GM18858 (cell line): ENCODE data around the gene TNFRSF6B.

Experiments
- ATAC-seq: cut with Tn5 transposase; IDR thresholded peaks from one replicate; pipeline ENCODE4 v1.9.1; 2021; ENCODE audit not compliant: unreplicated experiment

Gene TNFRSF6B

DNA sequence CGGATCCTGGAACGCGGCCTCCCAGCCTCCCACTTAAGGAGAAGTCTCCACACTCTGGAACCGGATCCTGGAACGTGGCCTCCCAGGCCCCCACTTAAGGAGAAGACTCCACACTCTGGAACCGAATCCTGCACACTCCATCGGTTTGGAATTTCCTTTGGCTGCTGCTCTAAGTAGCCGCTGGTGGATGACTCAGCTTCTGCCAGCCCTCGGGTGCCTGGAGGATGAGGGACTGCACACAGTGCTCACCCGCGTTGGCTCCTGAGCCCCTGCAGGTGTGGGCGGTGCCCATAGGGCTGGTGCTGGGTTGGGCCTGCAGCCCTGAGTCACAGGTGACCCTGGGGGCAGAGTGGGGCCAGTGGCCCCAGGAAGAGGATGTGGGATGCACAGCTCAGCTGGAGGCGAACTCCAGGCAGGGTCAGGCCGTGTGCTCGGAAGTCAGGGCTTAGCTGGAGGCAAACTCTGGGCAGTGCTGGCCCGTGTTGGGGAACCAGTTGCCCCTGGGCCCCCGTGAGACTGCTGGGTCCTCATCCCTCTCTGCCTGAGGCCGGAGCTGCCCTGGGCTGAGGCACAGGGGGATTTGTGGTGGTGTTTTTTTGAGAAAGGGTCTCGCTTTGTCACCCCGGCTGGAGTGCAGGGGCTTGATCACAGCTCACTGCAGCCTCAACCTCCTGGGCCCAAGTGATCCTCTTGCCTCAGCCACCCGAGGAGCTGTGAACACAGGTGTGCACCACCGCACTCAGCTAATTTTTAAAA, 13.9 kb upstream of the TNFRSF6B start:
- no peak for ATAC-seq

DNA sequence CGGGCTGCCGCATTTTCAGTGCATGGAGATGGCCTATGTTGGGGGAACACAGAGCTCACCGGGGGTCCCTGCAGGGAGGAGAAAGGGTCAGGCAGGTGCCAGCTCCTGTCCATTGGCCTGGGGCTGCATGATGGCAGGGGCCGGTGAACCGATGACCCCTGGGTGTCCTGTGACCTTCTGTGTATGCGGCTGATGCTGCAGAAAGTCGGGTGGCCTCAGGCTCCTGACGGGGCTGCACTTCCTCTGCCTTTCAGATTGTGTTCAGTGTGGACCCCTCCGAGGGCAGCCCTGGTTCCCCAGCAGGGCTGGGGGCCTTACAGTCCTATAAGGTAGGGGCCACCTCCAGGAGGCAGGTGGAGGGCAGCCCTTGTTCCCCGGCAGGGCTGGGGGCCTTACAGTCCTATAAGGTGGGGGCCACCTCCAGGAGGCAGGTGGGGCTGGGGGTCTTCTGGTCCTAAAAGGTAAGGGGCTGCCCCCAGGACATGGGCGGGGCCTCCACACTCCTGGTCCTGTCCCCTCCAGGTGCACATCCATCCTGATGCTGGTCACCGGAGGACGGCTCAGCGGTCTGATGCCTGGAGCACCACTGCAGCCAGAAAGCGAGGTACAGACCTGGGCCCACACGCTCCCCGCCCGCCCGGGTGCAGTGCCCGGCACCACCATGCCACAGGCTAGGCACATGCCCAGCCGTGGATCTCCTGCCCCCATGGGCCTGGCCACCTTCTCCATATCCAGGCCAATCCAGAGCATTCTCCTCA, 11.0 kb upstream of the TNFRSF6B start:
- ATAC-seq: no peak

DNA sequence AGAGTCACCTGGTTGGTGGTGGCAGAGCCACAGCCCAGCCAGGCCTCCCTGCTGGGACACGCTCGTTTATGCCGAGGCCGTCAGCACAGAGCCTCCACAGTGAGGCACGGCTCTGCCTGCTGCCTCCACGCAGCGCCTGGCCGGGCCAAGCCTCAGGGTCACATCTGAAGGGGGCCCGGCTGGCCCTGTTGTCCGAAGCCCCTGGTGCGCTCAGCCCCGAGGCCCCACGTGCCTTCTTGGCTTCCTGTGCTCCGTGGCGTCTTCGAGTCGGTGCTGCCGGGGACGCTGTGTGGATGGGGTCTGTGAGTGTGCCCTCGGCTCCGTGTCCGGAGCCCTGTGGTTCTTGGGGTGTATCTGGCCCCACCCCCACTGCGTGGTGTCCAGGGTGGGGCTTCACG, 10.4 kb upstream of the TNFRSF6B start:
- ATAC-seq: no peak

DNA sequence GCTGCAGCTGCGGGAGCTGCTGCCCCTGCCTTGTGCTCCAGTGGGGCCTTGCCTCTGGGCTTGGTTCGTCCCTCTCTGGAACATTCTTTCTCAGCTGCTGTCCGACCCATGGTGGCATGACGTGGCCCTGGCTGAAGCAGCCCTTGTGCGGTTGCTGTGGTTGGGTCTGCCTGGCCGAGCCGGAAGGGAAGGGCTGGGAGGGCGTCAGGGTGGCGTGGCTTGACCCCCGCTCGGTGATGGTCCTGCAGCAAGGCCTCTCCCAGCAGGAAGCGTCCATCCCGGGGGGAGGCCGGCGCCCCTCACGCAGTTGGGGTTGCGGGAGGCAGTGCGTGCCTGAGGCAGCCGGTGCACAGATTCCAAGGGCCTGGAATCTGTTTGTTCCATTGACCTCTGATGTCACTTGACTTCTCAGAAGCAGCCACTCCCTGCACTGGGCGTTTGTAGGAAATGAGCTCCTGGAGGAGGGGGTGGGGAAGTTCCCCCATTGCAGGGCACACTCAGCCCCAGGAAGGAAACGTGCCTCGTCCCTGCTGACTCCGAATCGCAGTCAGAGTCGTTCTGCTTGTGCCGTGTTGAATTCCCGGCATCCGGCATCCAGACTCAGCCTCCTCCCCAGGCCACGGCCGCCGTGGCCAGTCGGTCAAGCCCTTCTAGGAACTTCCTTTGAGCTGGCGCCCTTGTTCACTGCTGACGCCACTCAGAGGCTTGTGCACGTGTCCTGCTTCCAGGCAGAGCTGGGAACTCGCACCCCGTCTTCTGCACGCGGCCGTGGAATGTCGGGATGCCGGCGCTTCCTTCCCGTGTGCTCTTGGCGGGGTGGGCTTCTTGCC, 9.7 kb upstream of the TNFRSF6B start:
- no peak for ATAC-seq

DNA sequence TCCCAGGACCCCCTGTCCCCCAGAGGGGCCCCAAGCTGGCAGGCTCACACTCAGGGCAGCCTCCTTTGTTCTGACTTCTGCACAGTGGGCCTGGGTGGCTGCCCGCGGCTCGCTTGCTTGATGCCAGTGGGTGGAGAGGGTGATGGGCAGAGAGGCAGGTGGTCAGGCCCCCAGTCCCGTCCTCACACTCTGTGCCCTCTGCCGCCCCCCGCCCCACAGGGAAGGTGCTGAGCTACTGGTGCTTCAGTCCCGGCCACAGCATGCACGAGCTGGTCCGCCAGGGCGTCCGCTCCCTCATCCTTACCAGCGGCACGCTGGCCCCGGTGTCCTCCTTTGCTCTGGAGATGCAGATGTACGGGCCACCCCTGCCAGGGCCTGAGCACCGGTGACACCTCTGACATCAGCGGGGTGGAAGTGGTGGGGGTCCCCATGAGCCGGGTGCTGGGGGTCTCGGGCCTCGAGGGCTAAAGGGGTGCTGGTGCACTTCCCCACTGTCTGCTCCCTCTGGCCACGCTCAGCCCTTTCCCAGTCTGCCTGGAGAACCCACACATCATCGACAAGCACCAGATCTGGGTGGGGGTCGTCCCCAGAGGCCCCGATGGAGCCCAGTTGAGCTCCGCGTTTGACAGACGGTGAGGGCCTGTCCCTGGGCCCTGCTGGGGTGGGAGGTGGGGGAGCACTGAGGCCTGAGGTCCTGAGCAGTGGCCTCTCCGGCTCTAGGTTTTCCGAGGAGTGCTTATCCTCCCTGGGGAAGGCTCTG, 8.9 kb upstream of the TNFRSF6B start:
- ATAC-seq: no peak

DNA sequence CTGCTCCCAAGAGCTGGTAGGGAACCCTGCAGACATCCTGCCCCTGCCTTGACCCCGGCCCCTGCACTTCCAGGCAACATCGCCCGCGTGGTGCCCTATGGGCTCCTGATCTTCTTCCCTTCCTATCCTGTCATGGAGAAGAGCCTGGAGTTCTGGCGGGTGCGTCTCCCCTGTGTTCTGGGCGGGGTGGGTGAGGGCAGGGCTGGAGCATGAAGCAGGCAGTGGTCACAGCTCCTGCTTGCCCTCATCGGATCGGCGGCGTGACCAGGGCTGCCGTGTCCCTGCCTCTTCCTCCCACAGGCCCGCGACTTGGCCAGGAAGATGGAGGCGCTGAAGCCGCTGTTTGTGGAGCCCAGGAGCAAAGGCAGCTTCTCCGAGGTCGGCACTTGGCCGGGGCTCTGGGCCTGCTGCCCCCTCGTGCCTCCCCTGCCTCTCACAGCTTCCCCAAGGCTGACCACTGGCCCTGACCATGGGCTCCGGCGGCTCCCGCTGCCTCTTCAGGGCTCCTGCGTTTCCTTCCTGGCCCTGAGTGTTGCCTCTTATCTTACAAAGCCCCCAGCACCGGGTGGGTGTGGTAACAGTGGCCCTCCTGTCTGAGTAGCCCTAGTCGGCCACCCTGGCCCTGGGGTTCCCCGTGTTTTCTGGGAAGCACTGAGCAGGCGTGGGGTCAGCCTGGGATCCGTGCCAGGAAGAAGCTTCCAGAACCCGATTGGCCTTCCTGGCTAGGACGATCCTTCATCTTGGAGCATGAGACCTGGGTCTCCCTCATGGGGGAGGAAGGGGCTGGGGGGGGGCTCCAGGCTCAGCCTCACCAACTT, 8.0 kb upstream of the TNFRSF6B start:
- no peak for ATAC-seq

DNA sequence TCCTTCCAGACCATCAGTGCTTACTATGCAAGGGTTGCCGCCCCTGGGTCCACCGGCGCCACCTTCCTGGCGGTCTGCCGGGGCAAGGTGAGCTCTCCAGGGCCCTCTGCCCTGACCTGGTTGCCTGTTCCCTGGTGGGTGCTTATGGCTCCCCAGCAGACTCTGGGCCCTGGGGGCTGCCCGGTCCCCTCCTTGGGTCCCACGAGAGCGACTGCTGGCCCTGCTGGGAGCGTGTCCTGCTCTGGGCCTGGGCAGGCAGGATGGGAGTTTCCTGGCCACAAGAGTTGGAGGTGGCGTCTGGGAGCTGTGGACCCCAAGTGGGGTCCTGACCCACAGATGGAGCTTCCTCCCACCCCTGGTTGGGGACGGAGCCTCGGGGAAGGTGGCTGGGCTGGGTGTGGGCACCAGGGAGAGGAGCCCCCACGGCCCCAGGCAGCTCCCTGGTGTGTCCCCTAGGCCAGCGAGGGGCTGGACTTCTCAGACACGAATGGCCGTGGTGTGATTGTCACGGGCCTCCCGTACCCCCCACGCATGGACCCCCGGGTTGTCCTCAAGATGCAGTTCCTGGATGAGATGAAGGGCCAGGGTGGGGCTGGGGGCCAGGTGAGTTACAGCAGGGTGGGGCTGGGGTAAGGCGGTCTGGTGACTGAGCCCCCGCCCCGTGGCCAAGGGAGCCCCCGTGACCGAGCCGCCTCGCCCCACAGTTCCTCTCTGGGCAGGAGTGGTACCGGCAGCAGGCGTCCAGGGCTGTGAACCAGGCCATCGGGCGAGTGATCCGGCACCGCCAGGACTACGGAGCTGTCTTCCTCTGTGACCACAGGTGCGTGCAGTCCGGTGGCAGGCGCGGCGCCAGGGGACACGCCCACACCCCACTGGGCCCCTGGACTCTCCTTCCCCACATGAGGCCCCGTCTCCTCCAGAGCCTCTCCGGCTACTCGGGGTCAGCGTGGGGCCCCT, 7.1 kb upstream of the TNFRSF6B start:
- no peak for ATAC-seq

DNA sequence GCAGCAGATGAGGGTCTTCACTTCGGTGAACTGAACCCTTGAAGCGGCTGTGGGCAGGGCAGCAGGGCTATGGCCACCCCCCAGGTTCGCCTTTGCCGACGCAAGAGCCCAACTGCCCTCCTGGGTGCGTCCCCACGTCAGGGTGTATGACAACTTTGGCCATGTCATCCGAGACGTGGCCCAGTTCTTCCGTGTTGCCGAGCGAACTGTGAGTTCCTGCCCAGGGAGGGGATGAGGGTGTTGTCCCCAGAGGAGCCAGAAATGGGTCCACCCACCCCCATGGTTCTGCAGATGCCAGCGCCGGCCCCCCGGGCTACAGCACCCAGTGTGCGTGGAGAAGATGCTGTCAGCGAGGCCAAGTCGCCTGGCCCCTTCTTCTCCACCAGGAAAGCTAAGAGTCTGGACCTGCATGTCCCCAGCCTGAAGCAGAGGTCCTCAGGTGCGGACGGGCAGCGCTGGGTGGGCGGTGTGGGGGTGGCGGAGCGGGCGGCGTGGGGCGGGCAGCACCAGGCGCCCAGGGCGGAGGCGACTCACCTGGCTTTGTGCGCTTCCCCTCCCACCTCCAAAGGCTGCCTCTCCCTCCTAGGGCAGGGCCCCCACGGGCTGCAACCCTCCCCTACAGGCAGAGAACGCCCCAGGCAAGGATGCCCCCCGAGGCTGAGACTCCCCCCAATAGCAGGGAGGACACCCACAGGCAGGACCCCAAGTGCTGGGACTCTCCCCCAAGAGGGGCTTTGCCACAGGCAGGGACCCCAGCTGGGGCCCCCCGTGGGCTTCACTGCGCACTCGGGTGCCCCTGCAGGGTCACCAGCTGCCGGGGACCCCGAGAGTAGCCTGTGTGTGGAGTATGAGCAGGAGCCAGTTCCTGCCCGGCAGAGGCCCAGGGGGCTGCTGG, 6.2 kb upstream of the TNFRSF6B start:
- ATAC-seq: no peak

DNA sequence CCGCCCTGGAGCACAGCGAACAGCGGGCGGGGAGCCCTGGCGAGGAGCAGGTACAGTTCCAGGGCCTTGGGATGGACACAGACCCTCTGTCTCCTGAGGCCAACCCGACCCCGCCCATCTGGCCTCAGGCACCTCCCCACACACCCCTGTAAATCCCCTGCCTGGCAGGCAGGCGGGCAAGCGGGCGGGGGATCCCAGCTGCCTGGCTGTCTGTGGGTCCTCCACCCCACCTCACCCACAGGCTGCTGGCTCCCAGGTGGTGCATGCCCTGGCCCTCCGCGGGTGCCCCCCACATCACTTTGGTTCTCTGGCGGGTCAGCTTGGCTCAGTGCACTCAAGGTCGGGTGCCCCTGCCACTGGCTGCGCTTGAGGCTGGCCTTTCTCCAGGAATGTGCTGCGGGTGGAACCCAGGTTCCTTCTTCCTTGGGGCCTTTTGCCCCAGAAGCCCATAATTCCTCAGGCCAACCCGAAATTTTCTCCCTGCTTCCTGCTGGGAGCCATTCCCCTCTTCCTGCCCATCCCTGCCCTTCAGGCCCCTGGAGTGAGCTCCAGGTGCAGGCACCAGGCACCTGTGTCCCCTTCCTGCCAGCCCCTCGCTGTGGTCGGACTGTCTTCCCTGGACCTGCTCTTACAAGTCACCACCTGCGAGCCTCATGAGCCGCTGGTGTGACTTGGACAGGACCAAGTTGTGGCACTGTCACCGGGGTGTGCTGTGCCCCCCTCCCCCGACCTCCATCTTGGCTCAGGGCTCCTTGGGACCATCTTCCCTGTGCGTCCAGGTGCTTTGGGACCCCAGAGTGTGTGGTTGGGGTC, 5.3 kb upstream of the TNFRSF6B start:
- ATAC-seq: no peak

DNA sequence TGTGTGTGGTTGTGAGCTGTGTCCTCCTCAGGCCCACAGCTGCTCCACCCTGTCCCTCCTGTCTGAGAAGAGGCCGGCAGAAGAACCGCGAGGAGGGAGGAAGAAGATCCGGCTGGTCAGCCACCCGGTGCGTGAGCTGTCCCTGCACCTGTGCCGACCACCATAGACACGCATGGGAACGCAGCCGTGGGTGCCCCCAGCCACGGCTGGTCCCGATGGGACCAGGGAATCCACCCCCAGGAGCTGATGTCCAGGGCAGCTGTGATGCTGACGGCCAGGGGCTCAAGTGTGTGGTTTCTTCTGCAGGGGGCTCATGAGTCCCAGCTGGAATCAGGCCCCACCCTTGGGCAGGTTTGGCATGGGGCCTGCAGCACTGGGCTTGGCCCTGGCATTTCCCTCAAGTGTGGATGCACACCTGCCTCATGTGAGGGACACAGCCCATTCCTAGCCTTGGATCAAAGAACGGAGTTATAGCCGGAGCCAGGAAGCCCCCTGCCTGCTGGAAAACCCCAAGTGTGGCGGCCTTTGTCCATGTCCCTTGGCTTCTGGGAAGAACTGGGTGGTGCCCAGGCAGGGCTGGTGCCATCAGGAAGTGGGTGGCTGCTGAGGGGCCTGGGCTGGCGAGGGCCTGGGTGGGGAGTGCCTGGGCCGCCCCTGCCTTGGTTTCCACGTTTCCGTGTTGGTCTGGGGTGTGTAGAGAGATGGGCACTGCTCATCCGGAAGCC, 4.6 kb upstream of the TNFRSF6B start:
- ATAC-seq: no peak

DNA sequence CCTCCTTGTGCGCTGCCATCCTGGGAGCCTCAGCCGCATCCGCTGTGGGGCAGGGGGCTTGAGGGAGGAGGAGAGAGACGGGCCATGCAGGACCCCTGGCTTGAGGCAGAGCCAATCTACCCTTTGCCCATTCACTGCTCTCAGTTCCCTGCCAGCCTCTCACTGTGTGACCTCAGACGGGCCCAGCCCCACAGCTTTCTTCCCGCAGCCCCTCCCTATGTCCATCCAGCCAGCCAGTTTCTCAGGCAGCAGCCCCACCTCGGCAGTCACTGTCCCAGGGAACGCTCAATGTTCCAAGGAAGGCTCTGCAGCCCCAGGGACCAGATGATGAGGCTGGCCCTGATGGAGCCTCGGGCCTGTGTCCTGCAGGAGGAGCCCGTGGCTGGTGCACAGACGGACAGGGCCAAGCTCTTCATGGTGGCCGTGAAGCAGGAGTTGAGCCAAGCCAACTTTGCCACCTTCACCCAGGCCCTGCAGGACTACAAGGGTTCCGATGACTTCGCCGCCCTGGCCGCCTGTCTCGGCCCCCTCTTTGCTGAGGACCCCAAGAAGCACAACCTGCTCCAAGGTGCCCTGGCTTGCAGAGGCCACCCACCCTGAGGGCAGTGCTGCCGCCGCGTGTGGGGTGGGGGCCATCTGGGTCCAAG, 3.9 kb upstream of the TNFRSF6B start:
- no peak for ATAC-seq

DNA sequence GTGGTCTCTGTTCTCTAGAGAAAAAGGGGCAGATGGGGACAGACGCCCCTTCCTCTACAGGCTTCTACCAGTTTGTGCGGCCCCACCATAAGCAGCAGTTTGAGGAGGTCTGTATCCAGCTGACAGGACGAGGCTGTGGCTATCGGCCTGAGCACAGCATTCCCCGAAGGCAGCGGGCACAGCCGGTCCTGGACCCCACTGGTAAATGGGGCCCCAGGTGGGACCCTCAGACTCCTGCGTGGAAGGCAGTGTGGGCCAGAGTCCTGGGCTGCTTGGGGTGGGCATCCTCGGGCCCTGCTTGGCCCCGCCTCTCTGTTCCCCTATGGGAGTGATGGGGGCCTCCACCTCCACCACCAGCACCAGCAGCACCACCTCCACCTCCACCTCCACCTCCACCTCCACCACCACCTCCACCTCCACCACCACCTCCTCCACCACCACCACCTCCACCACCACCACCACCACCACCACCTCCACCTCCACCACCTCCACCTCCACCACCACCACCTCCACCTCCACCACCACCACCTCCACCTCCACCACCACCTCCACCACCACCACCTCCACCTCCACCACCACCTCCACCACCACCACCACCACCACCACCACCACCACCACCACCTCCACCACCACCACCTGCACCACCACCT, 3.2 kb upstream of the TNFRSF6B start:
- no peak for ATAC-seq

DNA sequence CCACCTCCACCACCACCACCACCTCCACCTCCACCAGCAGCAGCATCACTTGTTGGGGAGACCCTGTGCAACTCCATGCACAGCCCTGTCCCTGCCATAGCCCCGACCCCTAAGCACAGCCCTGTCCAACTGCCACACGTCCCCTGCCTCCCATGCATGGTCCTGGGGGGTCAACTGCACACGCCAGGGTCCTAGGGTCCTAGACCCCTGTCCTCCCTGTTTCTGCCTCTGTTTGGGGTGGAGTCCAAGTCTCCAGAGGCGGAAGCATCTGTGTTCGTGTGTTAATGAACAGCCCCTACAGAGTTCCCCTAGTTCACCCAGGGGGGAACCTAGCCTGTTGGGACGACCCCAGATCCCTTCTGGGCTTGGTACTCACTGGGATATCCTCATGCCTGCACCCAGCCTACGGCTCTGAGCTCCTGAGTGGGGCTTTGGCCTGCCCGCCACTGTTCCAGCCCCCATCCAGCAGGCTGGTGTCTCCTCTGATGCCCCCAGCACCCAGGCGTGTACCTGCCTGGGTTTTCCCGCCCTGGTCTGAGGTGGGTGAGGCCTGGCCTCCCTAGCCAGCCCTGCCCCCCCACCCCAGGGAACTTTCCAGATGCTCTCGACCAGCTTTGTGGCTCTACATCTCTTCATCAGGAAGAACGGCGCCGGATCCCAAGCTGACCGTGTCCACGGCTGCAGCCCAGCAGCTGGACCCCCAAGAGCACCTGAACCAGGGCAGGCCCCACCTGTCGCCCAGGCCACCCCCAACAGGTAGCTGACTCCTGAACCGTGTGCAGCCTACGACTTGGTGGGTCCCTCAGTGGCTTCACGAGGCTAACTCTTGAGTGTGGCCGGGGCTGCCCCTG, 2.5 kb upstream of the TNFRSF6B start:
- no peak for ATAC-seq

DNA sequence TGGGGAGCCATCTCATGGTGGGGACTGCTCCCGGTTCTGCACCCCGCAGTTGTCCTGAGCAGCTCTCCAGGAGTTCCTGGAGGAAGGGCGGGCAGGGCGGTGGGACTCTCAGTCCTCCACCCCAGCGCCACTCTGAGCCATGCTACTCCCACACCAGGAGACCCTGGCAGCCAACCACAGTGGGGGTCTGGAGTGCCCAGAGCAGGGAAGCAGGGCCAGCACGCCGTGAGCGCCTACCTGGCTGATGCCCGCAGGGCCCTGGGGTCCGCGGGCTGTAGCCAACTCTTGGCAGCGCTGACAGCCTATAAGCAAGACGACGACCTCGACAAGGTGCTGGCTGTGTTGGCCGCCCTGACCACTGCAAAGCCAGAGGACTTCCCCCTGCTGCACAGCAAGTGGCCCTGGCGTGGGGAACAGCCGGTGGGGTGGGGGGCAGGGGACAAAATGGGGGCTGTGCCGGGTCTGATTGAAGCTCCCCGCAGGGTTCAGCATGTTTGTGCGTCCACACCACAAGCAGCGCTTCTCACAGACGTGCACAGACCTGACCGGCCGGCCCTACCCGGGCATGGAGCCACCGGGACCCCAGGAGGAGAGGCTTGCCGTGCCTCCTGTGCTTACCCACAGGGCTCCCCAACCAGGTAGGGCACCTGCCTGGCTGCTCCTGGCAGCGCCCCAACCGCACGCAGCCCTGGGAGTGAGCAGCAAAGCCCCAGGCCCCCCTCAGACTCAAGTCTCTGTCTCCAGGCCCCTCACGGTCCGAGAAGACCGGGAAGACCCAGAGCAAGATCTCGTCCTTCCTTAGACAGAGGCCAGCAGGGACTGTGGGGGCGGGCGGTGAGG, 1.6 kb upstream of the TNFRSF6B start:
- ATAC-seq: no peak
